GM12878 (cell line): ENCODE data around the gene HLA-DMA. TPM values are rescaled to one million over a fixed set of nuclear protein-coding genes. Genes with fewer than 3 reads are reported as not detected.

Experiments
- ATF7 ChIP-seq: fragments of 450-650 bp; IDR thresholded peaks from 2 replicates; pipeline ENCODE4 v1.6.1; 2016; ENCODE audit warnings: low read depth, mild to moderate bottlenecking
- BHLHE40 ChIP-seq, 2 experiments: fragments of 450-650 bp in 1 of 2; IDR thresholded peaks; 2 replicates each; pipeline ENCODE4 v1.6.1; 2011 to 2017; ENCODE audit warnings: low read depth in 2 of 2, borderline replicate concordance in 1 of 2, improper control_type of control experiment in 1 of 2, low read length in 1 of 2, mild to moderate bottlenecking in 1 of 2
- CUX1 ChIP-seq: IDR thresholded peaks from 2 replicates; pipeline ENCODE4 v1.6.1; 2012; ENCODE audit warnings: improper control_type of control experiment, low read depth, low read length; ENCODE audit not compliant: insufficient replicate concordance
- EED ChIP-seq: sonication (generic); IDR thresholded peaks from 2 replicates; pipeline ENCODE4 v1.6.1; 2016; ENCODE audit warnings: antibody characterized with exemption, low read depth
- EP300 ChIP-seq, 2 experiments: fragments of 150-350 bp in 1 of 2; IDR thresholded peaks; 2 replicates each; pipeline ENCODE4 v1.6.1; 2011 to 2012; ENCODE audit warnings: low read depth in 2 of 2, low read length in 2 of 2, borderline replicate concordance in 1 of 2, improper control_type of control experiment in 1 of 2, inconsistent platforms in 1 of 2; ENCODE audit not compliant: control insufficient read depth in 1 of 2
- FOXK2 ChIP-seq: fragments of 450-650 bp; IDR thresholded peaks from 2 replicates; pipeline ENCODE4 v1.6.1; 2017; ENCODE audit warnings: mild to moderate bottlenecking, moderate library complexity
- GATAD2B ChIP-seq: fragments of 450-650 bp; conservative IDR thresholded peaks from 2 replicates; pipeline ENCODE4 v1.6.1; 2017; ENCODE audit warnings: low read depth, mild to moderate bottlenecking, moderate library complexity
- KAT2A ChIP-seq: conservative IDR thresholded peaks from 2 replicates; pipeline ENCODE4 v1.6.1; 2011; ENCODE audit warnings: low read depth, low read length; ENCODE audit not compliant: control insufficient read depth
- LARP7 ChIP-seq: fragments of 450-650 bp; IDR thresholded peaks from 2 replicates; pipeline ENCODE4 v1.6.1; 2017; ENCODE audit warnings: mild to moderate bottlenecking
- MEF2A ChIP-seq: IDR thresholded peaks from 2 replicates; pipeline ENCODE4 v1.6.1; 2011; ENCODE audit warnings: low read depth, mild to moderate bottlenecking, low read length, moderate library complexity; ENCODE audit not compliant: insufficient read depth
- MEF2B ChIP-seq: fragments of 450-650 bp; IDR thresholded peaks from 2 replicates; pipeline ENCODE4 v1.6.1; 2018; ENCODE audit warnings: mild to moderate bottlenecking, moderate library complexity; ENCODE audit not compliant: partially characterized antibody, poor library complexity, severe bottlenecking
- MYC ChIP-seq: IDR thresholded peaks from 2 replicates; pipeline ENCODE4 v1.6.1; 2011; ENCODE audit warnings: mild to moderate bottlenecking, low read length, moderate library complexity, inconsistent platforms; ENCODE audit not compliant: insufficient read depth, insufficient replicate concordance, insufficient read length, severe bottlenecking
- NKRF ChIP-seq: fragments of 450-650 bp; conservative IDR thresholded peaks from 2 replicates; pipeline ENCODE4 v1.6.1; 2017; ENCODE audit warnings: mild to moderate bottlenecking, moderate library complexity
- POLR2AphosphoS2 ChIP-seq: IDR thresholded peaks from 2 replicates; pipeline ENCODE4 v1.6.1; 2011; ENCODE audit warnings: low read depth, mild to moderate bottlenecking, low read length, improper control_type of control experiment, moderate library complexity
- SMC3 ChIP-seq: IDR thresholded peaks from 2 replicates; pipeline ENCODE4 v1.6.1; 2011; ENCODE audit warnings: low read length, improper control_type of control experiment, borderline replicate concordance
- SUZ12 ChIP-seq: fragments of 200-600 bp; sonication (generic); IDR thresholded peaks from one replicate; pipeline ENCODE4 v1.6.1; 2018; ENCODE audit warnings: antibody characterized with exemption, mild to moderate bottlenecking; ENCODE audit not compliant: unreplicated experiment
- YY1 ChIP-seq: IDR thresholded peaks from 2 replicates; pipeline ENCODE4 v1.6.1; 2011; ENCODE audit warnings: low read depth, mild to moderate bottlenecking, low read length
- polyA plus RNA-seq, 11 experiments: library from polyadenylated mRNA; depleted of rRNA in 4 of 11; unstranded in 6 of 11; stranded (reverse) in 5 of 11; fragments of >200 nt; fragmentation: Nextera tagmentation in 4 of 11; fragmentation: Illumina TruSeq in 1 of 11; extraction: Ambion mirVana in 4 of 11; extraction: Trizol in 1 of 11; gene quantifications; 1 replicate in 1 of 11; 2 replicates in 10 of 11; pipeline versions ENCODE4 v1.2.1 to v1.2.3, GENCODE V29; 2011 to 2016; ENCODE audit warnings: inconsistent platforms in 2 of 11, missing spikeins in 2 of 11, low read depth in 1 of 11
- total RNA-seq, 4 experiments: library from RNA; depleted of rRNA in 3 of 4; stranded (reverse); fragments of >200 nt in 3 of 4; fragmentation: Illumina TruSeq in 1 of 4; extraction: Trizol in 1 of 4; gene quantifications; 2 replicates each; pipeline versions ENCODE4 v1.2.1 to v1.2.3, GENCODE V29; 2013 to 2021
- TF ChIP-seq, protein P1 (sequence below): fragments of 450-650 bp; IDR thresholded peaks from 2 replicates; pipeline ENCODE4 v1.6.1; 2017; ENCODE audit warnings: mild to moderate bottlenecking, low read depth, inconsistent platforms; ENCODE audit not compliant: poor library complexity, severe bottlenecking

The HLA-DMA gene
- total and polyA plus RNA-seq, 10 of the 15 experiments (the other 5 are each of a cell fraction or from before 2014, with no cell fraction given), result 177 to 552 (median 309) TPM

DNA sequence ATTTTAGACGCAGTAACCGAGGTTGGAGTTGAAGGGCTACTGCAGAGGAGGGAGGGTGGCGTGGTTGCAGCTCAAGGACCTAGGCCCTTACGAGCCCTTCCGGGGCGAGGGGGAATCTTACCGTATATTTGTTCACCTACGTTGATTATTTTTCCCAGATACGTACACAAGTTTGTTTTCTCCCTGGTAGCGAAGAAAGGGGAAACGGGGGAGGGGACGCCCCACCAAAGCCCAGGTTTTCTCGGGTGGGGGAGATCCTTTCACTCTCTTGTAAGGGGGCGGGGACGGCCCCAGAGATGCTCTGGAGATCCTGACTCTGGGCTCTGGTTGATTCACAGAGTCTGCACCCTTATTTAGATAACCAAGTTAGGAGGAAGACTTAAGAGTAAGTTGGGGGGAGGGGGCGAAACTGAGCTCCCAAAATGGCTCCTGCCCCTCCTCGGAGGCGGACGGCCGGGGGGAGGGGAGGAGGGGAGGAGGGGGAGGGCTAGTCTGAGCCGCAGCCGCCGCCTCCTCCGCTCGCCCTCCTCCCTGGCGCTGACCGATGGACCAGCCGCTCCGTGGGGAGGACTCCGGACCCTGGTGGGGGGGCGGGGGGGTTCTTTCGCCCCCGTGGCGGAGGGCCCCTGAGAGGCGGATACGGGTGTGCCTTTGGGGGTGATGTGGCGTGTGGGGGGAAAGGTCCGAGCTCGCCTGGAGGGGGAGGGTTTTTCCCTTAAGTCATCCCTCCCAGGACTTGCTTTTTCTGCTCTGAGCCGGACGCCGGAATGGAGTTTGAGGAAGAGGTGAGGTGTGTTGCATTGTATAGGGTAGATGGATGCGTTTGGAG, 17.7 kb upstream of the HLA-DMA start (continued):
- peak; percentile 42 for TF ChIP-seq CUX1
- TF ChIP-seq, protein P1, sequence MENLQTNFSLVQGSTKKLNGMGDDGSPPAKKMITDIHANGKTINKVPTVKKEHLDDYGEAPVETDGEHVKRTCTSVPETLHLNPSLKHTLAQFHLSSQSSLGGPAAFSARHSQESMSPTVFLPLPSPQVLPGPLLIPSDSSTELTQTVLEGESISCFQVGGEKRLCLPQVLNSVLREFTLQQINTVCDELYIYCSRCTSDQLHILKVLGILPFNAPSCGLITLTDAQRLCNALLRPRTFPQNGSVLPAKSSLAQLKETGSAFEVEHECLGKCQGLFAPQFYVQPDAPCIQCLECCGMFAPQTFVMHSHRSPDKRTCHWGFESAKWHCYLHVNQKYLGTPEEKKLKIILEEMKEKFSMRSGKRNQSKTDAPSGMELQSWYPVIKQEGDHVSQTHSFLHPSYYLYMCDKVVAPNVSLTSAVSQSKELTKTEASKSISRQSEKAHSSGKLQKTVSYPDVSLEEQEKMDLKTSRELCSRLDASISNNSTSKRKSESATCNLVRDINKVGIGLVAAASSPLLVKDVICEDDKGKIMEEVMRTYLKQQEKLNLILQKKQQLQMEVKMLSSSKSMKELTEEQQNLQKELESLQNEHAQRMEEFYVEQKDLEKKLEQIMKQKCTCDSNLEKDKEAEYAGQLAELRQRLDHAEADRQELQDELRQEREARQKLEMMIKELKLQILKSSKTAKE, result peak; percentile 16
- no peak; the same call in 1 of the 2 replicates for TF ChIP-seq LARP7
- peak; percentile 52 for TF ChIP-seq MEF2B
- TF ChIP-seq SUZ12, result no peak
- TF ChIP-seq MYC, result no peak
- peak; percentile 47 for TF ChIP-seq GATAD2B
- peak in 1 of 2 experiments; percentile 2; a peak in 1 of 4 replicates for TF ChIP-seq EP300 (IDR thresholded peaks at IDR 0.05; ENCODE audit: borderline replicate concordance in 1 of 2, control insufficient read depth in 1 of 2, low read depth in 2 of 2, low read length in 2 of 2)
- TF ChIP-seq NKRF, result no peak; the same call in 1 of the 2 replicates
- TF ChIP-seq POLR2AphosphoS2, result peak; percentile 18; the same call in 1 of the 2 replicates
- peak; percentile 12; the same call in 1 of the 2 replicates for TF ChIP-seq ATF7
- no peak for TF ChIP-seq KAT2A
- peak in 1 of 2 experiments; percentile 44; a peak in 2 of 4 replicates for TF ChIP-seq BHLHE40 (IDR thresholded peaks at IDR 0.05; ENCODE audit: borderline replicate concordance in 1 of 2, low read depth in 2 of 2, low read length in 1 of 2)
- no peak for TF ChIP-seq FOXK2
- TF ChIP-seq MEF2A, result peak; percentile 52; the same call in 1 of the 2 replicates
- no peak for TF ChIP-seq SMC3
- peak; percentile 74 for TF ChIP-seq YY1
- TF ChIP-seq EED, result no peak
